A673 (cell line): ENCODE data around the gene FOXN4. TPM values are rescaled to one million over a fixed set of nuclear protein-coding genes. Genes with fewer than 3 reads are reported as not detected.
A peak's percentile ranks its signal among the peaks of the same experiment; 100 is the strongest.

Experiments used
- BruUV-seq: library from RNA; stranded (reverse); fragments of 400-500 nt; replicated peaks from 2 replicates; lab custom pipeline; 2021; lab: Mats Ljungman, UMichigan
- CTCF ChIA-PET: fragments of 300-600 bp; sonication (Branson Sonifier 250); formaldehyde crosslinking; loops from one replicate; lab custom pipeline; 2022; ENCODE audit warnings: antibody characterized with exemption; lab: Charles Lee
- POLR2A ChIA-PET: fragments of 300-600 bp; sonication (Branson Sonifier 250); formaldehyde crosslinking; loops from one replicate; lab custom pipeline; 2022; ENCODE audit warnings: antibody characterized with exemption; ENCODE audit not compliant: low non-redundant PET; lab: Charles Lee
- DNase-seq: peaks from one replicate; pipeline ENCODE4 v3.0.0-alpha.2; 2015; ENCODE audit warnings: low spot score
- H3K27ac ChIP-seq: fragments of 200-600 bp; sonication (generic); 2 replicates; pipeline ENCODE4 v1.5.1; 2016; ENCODE audit warnings: mixed run types, low read depth, mild to moderate bottlenecking, mixed read lengths, antibody characterized with exemption, low read length; ENCODE audit not compliant: poor library complexity, severe bottlenecking
- H3K27me3 ChIP-seq: fragments of 200-600 bp; sonication (generic); replicated peaks from 2 replicates; pipeline ENCODE4 v1.6.1; 2017; ENCODE audit warnings: mixed run types, low read depth, mild to moderate bottlenecking, mixed read lengths, antibody characterized with exemption, low read length; ENCODE audit not compliant: insufficient read depth, poor library complexity
- H3K36me3 ChIP-seq: fragments of 200-600 bp; sonication (generic); 2 replicates; pipeline ENCODE4 v1.6.1; 2016; ENCODE audit warnings: mixed run types, mild to moderate bottlenecking, mixed read lengths, antibody characterized with exemption, low read length; ENCODE audit not compliant: insufficient read depth, poor library complexity, severe bottlenecking
- H3K4me1 ChIP-seq: fragments of 200-600 bp; sonication (generic); 2 replicates; pipeline ENCODE4 v1.6.1; 2017; ENCODE audit warnings: mixed run types, mild to moderate bottlenecking, mixed read lengths, antibody characterized with exemption, low read length; ENCODE audit not compliant: insufficient read depth, poor library complexity, severe bottlenecking
- H3K4me3 ChIP-seq: fragments of 200-600 bp; sonication (generic); 2 replicates; pipeline ENCODE4 v1.5.1; 2016; ENCODE audit warnings: low read depth, mixed run types, mild to moderate bottlenecking, mixed read lengths, low read length; ENCODE audit not compliant: poor library complexity, severe bottlenecking
- H3K9me3 ChIP-seq: fragments of 200-600 bp; sonication (generic); 2 replicates; pipeline ENCODE4 v1.6.1; 2016; ENCODE audit warnings: mixed run types, low read depth, mild to moderate bottlenecking, mixed read lengths, antibody characterized with exemption, low read length; ENCODE audit not compliant: poor library complexity, severe bottlenecking
- EZH2 ChIP-seq: fragments of 200-600 bp; sonication (generic); IDR thresholded peaks from 2 replicates; pipeline ENCODE4 v1.6.1; 2017; ENCODE audit warnings: borderline replicate concordance, low read depth, mild to moderate bottlenecking, mixed read lengths, antibody characterized with exemption, low read length; ENCODE audit not compliant: poor library complexity, severe bottlenecking
- intact Hi-C: fragments of 100-400 bp; cut with micrococcal nuclease; formaldehyde crosslinking; loops from one replicate; pipeline ENCODE4 v1.10.0; 2022; ENCODE audit not compliant: unreplicated experiment
- total RNA-seq: library from RNA; stranded (reverse); gene quantifications from 2 replicates; pipeline ENCODE4 v1.2.3, GENCODE V29; 2021
- TF ChIP-seq, protein P1 (sequence below): fragments of 300-800, 200-600 bp; sonication (generic); conservative IDR thresholded peaks from 2 replicates; pipeline ENCODE4 v1.5.1; 2017; ENCODE audit warnings: low read depth, mild to moderate bottlenecking, antibody characterized with exemption, low read length, moderate library complexity, mixed read lengths

The FOXN4 gene
- total RNA-seq, 1 experiment from 2014 or later, result not detected

DNA sequence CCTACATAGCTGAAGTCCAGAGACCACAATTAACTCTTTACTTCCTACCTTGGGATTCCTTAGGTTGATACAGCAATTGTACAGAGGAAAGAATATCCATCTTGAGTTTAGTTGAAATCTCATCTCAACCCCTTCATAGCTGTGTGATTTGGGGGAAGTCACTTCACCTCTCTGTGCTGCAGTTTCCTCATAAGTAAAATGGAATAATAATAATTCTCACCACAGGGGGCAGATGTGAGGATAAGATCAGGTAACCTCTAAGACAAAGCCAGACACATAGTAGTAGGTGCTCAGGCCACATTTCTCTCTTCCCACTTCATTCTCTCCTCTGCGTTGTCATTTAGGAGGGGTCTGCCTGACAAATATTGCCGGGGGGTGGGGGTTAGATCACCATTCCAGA, 6.7 kb downstream of the FOXN4 start:
- Histone ChIP-seq H3K27me3 (peaks cover 6% of the 10 kb centered on the region), H3K9me3 (no peaks in the 10 kb centered on the region), H3K27ac (no peak overlapping the region), H3K36me3 (no peaks in the 10 kb centered on the region), H3K4me3 (no peak overlapping the region), H3K4me1 (no peaks in the 10 kb centered on the region)
- TF ChIP-seq EZH2, result no peak
- TF ChIP-seq, protein P1, sequence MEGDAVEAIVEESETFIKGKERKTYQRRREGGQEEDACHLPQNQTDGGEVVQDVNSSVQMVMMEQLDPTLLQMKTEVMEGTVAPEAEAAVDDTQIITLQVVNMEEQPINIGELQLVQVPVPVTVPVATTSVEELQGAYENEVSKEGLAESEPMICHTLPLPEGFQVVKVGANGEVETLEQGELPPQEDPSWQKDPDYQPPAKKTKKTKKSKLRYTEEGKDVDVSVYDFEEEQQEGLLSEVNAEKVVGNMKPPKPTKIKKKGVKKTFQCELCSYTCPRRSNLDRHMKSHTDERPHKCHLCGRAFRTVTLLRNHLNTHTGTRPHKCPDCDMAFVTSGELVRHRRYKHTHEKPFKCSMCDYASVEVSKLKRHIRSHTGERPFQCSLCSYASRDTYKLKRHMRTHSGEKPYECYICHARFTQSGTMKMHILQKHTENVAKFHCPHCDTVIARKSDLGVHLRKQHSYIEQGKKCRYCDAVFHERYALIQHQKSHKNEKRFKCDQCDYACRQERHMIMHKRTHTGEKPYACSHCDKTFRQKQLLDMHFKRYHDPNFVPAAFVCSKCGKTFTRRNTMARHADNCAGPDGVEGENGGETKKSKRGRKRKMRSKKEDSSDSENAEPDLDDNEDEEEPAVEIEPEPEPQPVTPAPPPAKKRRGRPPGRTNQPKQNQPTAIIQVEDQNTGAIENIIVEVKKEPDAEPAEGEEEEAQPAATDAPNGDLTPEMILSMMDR, result peak; percentile 19; the same call in 1 of the 2 replicates
- ChIA-PET POLR2A (interaction anchor here (0.7 kb wide), 1 partner anchor 515 kb away, joined by 4 read pairs; no protein-coding TSS in a partner anchor), CTCF (no interaction called here)
- BruUV-seq, result no TSS peak
- no peak for DNase-seq
- intact Hi-C loops, result no loop called here

DNA sequence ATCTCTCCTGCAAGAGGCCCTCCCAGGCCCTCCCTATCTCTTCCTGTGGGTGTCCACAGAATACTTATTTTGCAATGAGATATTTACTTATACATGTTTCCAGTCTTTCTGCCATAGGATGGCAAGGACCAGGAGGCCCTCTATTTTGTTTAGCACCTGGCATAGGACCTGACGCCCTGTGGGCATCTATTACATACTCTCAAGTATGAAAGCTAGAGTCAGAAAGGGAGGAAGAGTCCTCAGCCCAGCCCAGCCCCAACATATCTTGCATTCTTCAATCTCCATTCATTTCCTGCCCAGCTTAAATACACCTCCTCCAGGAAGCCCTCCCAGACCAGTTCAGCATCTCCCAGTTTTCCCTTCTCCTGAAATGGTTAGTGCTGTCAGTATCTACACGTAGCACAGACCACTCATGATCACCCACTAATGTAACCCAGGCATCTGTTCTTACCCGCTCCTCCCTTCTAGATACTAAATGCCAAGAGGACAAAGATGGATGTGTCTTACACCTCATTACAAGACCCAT, 7.4 kb downstream of the FOXN4 start:
- Histone ChIP-seq H3K9me3 (no peaks in the 10 kb centered on the region), H3K4me3 (no peak overlapping the region), H3K4me1 (no peaks in the 10 kb centered on the region), H3K36me3 (no peaks in the 10 kb centered on the region), H3K27ac (no peak overlapping the region), H3K27me3 (peaks cover 6% of the 10 kb centered on the region)
- POLR2A ChIA-PET, result no interaction called here
- BruUV-seq, result no TSS peak
- TF ChIP-seq EZH2, result no peak
- TF ChIP-seq, protein P1, result no peak
- intact Hi-C loops, result no loop called here
- no peak for DNase-seq
- CTCF ChIA-PET, result no interaction called here

DNA sequence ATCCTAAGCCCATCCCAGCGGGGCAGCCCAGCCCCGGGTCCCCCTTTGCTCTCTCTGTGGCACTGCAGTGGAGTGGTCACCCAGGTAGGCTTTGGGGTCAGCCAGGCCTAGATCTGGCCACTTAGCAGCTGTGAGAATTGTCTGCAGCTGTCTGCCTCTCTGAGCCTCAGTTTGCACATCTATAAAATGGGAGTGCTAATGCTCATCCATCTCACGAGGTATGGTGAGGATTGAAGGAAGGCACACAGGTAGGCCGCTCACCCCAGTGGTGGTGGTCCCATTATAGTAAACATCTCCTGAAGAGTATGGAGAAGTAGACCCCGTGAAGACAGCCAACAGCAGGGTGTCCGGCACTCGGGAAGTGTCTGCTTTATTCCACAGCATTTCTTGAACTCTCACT, 9.2 kb downstream of the FOXN4 start:
- Histone ChIP-seq H3K9me3 (no peaks in the 10 kb centered on the region), H3K36me3 (no peaks in the 10 kb centered on the region), H3K27ac (no peak overlapping the region), H3K4me1 (no peaks in the 10 kb centered on the region), H3K4me3 (no peak overlapping the region), H3K27me3 (peaks cover 5% of the 10 kb centered on the region)
- TF ChIP-seq, protein P1, result no peak
- no peak for TF ChIP-seq EZH2
- BruUV-seq, result no TSS peak
- CTCF ChIA-PET, result no interaction called here
- no peak for DNase-seq
- intact Hi-C loops, result no loop called here
- POLR2A ChIA-PET, result no interaction called here
